ENCODE data around the gene LTBP4. TPM values are rescaled to one million over a fixed set of nuclear protein-coding genes. Genes with fewer than 3 reads are reported as not detected.
A peak's percentile ranks its signal among the peaks of the same experiment; 100 is the strongest.
"Not testable (repeated sequence)": the region's sequence is repeated elsewhere in the genome, so short reads cannot be mapped to it uniquely, and the experiment has no call there.

The LTBP4 gene
- total RNA-seq, 1 donor from 2014 or later = 275 TPM

- no peak for DNase-seq
These were observed 28.2 kb downstream of the LTBP4 start for GRCh38 chr19:40629346-40629745.

- no peak for DNase-seq
These were observed 29.5 kb downstream of the LTBP4 start for GRCh38 chr19:40630571-40631160.

DNA sequence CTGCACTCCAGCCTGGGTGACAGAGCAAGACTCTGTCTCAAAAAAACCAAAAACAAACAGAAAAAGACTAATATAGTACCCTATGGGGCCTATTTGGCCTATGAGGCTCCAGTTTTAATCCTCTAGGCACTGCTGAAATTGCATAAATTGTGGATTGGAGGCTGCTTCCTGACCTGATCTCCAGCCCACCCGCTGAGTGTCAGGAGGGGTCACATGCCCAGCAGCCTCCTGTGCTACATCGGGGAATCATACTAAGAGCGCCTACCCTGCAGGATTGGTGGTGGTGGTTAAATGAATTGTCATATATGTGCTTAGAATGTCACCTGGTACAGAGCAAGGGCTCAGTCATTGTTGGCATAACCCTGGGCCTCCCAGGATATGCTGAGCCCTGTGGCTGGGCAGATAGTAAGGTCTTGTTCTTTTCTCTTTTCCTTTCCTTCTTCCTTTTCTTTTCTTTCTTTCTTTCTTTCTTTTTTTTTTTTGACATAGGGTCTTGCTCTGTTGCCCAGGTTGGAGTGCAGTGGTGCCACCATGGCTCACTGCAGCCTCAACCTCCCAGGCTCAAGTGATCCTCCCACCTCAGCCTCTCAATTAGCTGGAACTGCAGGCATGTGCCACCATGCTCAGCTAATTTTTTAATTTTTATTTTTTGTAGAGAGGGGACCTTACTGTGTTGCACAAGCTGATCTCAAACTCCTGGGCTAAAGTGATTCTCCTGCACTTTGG is 31.3 kb downstream of the LTBP4 start:
- DNase-seq = no peak

GRCh38 chr19:40633207-40633606 is 32.0 kb downstream of the LTBP4 start:
- no peak for DNase-seq

GRCh38 chr19:40638327-40638726 is 37.2 kb downstream of the LTBP4 start:
- no peak for DNase-seq

DNA sequence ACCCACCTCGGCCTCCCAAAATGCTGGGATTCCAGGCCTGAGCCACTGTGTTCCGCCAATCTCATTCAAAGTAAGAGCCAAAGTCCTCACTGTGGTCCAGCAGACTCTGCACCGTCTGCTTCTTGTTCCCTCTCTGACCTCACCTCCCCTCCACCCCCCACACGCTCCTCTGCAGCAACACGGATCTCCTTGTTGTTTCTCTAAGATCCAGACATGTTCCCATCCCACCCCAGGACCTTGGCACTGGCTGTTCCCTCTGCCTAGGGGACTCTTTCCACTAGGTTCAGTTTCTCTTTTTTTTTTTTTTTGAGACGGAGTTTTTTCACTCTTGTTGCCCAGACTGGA is 38.4 kb downstream of the LTBP4 start:
- DNase-seq = no peak

GRCh38 chr19:40640744-40641143 is 39.6 kb downstream of the LTBP4 start:
- no peak for DNase-seq

DNA sequence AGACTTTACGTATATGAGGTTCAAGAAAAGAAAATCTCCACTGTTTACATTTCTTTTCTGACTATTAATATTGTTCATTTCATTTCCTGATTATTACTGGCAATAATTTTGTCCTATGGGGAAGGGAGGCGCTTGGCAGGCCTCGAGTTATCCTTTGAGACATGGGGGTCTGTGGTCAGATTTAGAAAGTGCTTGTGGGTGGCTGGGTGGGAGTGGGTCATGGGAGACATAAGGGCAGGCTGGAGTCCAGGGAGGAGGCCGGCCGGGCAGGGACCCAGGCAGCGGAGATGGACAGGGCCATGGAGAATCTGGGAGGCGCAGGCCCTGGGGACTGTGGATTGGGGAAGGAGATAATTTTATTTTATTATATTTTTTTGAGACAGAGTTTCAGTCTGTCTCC is 40.1 kb downstream of the LTBP4 start:
- no peak for DNase-seq

- DNase-seq = no peak
These were observed 41.0 kb downstream of the LTBP4 start for GRCh38 chr19:40642051-40642706.

DNA sequence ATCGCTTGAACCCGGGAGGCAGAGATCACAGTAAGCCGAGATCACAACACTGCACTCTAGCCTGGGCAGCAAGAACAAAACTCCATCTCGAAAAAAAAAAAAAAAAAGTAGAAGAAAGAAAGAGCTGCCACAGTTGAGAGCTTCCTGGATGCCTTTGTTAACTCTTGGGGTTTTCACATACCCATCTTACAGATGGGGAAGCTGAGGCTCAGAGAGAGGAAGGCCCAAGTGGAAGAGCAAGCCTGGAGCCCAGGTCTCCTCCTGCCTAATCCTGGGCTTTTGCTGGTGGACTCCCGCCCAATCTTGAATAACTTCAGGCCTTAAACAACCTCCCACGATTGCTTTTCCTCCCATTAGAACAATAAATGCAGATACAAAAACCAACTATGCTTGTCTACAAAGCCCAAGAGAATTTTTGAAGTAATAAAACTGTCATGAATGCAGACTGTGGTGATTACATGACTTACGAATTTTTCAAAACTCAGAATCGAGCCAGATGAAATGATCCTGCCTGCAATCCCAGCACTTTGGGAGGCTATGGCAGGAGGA is 41.7 kb downstream of the LTBP4 start:
- no peak for DNase-seq

GRCh38 chr19:40646743-40647254 is 45.6 kb downstream of the LTBP4 start:
- no peak for DNase-seq

- DNase-seq = not testable (repeated sequence)
These were observed 48.9 kb downstream of the LTBP4 start for GRCh38 chr19:40649903-40650675.

DNA sequence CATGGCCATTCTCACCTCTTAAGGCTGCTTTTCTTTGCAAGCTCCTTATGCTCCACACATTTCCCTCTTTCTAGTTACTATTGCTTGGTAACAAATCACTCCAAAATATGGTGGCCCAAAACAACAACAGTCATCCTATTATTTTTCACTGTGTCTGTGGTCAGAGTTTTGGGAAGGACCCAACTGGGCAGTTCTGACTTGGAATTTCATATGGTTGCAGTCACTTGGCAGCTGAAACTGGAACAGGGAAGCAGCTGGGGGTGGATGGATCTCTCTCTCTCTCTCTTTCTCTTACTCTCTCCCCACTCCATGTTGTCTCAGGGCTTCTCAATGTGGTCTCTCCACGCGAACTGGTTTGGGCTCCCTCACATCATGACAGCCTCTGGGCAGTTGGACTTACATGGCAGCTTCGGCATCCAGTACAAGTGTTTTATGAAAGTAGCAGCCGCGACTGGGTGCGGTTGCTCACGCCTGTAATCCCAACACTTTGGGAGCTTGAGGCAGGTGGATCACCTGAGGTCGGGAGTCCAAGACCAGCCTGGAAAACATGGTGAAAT is 49.7 kb downstream of the LTBP4 start:
- peak; percentile 37 for DNase-seq

DNA sequence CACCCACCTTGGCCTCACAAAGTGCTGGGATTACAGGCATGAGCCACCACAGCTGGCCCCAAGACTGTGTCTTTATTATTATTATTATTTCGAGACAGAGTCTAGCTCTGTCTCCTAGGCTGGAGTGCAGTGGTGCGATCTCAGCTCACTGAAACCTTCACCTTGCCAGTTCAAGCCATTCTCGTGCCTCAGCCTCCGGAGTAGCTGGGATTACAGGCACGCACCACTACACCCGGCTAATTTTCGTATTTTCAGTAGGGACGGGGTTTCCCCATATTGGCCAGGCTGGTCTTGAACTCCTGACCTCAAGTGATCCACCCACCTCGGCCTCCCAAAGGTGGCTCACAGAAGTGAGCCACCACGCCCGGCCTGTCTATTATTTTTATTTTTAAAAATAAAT is 51.1 kb downstream of the LTBP4 start:
- DNase-seq = not testable (repeated sequence)

DNA sequence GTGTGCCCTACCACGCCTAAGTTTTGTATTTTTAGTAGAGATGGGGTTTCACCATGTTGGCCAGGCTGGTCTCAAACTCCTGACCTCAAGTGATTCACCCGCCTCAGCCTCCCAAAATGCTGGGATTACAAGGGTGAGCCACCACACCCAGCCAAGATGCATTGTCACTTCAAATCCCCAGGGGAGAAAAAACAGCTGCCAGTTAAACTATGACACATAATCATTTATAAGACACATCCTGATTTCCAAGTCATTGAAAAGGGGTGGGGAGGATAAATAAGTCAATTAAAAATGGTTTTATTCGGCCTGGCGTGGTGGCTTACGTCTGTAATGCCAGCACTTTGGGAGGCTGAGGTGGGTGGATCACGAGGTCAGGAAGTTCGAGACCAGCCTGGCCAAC is 54.5 kb downstream of the LTBP4 start:
- not testable (repeated sequence) for DNase-seq

- no peak for DNase-seq
These were observed 56.9 kb downstream of the LTBP4 start for GRCh38 chr19:40658031-40658430.

DNA sequence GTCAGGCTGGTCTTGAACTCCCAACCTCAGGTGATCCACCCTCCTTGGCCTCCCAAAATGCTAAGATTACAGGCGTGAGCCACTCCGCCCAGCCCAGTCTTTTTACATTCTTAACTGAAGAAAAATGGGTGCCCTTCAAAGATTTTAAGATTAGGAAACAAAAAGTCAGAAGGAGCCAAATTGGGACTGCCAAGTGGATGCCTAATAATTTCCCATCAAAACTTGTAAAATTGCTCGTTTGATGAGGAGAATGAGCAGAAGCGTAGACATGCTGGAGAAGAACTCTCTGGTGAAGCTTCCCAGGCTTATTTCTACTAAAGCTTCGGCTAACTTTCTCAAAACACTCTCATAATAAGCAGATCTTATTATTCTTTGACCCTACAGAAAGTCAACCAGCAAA is 57.9 kb downstream of the LTBP4 start:
- DNase-seq = no peak

- DNase-seq = no peak
These were observed 58.4 kb downstream of the LTBP4 start for GRCh38 chr19:40659566-40659965.

GRCh38 chr19:40661616-40662015 is 60.4 kb downstream of the LTBP4 start:
- DNase-seq = no peak

- DNase-seq = peak; percentile 94
These were observed 61.9 kb downstream of the LTBP4 start for GRCh38 chr19:40662925-40663694.
